WTC11 (cell line): ENCODE measurements around the gene BRI3. TPM values are rescaled to one million over a fixed set of nuclear protein-coding genes. Genes with fewer than 3 reads are reported as not detected.

Experiments used
- ATAC-seq: fragments of 200-7000 bp; cut with Tn5 transposase; 2 replicates; pipeline ENCODE4 v1.10.0; 2021; ENCODE audit warnings: mild to moderate bottlenecking, moderate library complexity
- CTCF ChIA-PET: fragments of 300-600 bp; sonication (Branson Sonifier 250); formaldehyde crosslinking; loops from one replicate; lab custom pipeline; 2021; ENCODE audit warnings: antibody characterized with exemption; lab: Charles Lee
- POLR2A ChIA-PET: fragments of 350-600 bp; sonication (Branson Sonifier 250); formaldehyde crosslinking; loops from one replicate; lab custom pipeline; 2021; ENCODE audit warnings: antibody characterized with exemption; lab: Charles Lee
- DNase-seq: peaks from one replicate; pipeline ENCODE4 v3.0.0; 2021; ENCODE audit warnings: low spot score
- H3K27ac Mint-ChIP-seq: 2 replicates; pipeline ENCODE4 v1.8.0; 2021; ENCODE audit warnings: mixed read lengths
- H3K27me3 Mint-ChIP-seq: 2 replicates; pipeline ENCODE4 v1.8.0; 2021; ENCODE audit warnings: low read depth, mild to moderate bottlenecking, moderate library complexity, mixed read lengths
- H3K36me3 Mint-ChIP-seq: 2 replicates; pipeline ENCODE4 v1.8.0; 2021; ENCODE audit warnings: mixed read lengths
- H3K4me1 Mint-ChIP-seq: 2 replicates; pipeline ENCODE4 v1.8.0; 2022; ENCODE audit warnings: mixed read lengths
- H3K4me3 Mint-ChIP-seq: 2 replicates; pipeline ENCODE4 v1.8.0; 2021; ENCODE audit warnings: mild to moderate bottlenecking, moderate library complexity, mixed read lengths
- H3K9me3 Mint-ChIP-seq: 2 replicates; pipeline ENCODE4 v1.8.0; 2021; ENCODE audit warnings: mixed read lengths
- ATF3 ChIP-seq: sonication (generic); formaldehyde crosslinking; conservative IDR thresholded peaks from 2 replicates; pipeline ENCODE4 v1.8.1; 2022; ENCODE audit warnings: mild to moderate bottlenecking, missing genetic modification reagents
- ATF6 ChIP-seq: sonication (generic); formaldehyde crosslinking; IDR thresholded peaks from 2 replicates; pipeline ENCODE4 v1.8.1; 2023; ENCODE audit warnings: mild to moderate bottlenecking, missing genetic modification reagents
- CBFB ChIP-seq: sonication (generic); formaldehyde crosslinking; IDR thresholded peaks from 2 replicates; pipeline ENCODE4 v1.8.1; 2022; ENCODE audit warnings: mild to moderate bottlenecking, low read depth, missing genetic modification reagents
- CTCF ChIP-seq: fragments of 200-600 bp; IDR thresholded peaks from 2 replicates; pipeline ENCODE4 v1.8.0; 2022; ENCODE audit warnings: antibody characterized with exemption
- E2F4 ChIP-seq: sonication (generic); formaldehyde crosslinking; IDR thresholded peaks from 2 replicates; pipeline ENCODE4 v1.8.1; 2022; ENCODE audit warnings: low read depth, mild to moderate bottlenecking, moderate library complexity, missing genetic modification reagents, borderline replicate concordance
- EMX1 ChIP-seq: fragments of 250-450 bp; sonication (Bioruptor Pico); IDR thresholded peaks from 2 replicates; pipeline ENCODE4 v1.8.0; 2021; ENCODE audit warnings: mild to moderate bottlenecking
- FOXP4 ChIP-seq: sonication (generic); formaldehyde crosslinking; IDR thresholded peaks from 2 replicates; pipeline ENCODE4 v1.8.0; 2022; ENCODE audit warnings: mild to moderate bottlenecking, missing genetic modification reagents
- GABPB1 ChIP-seq: sonication (generic); formaldehyde crosslinking; IDR thresholded peaks from 2 replicates; pipeline ENCODE4 v1.8.1; 2023; ENCODE audit warnings: mild to moderate bottlenecking, missing genetic modification reagents
- IRF2 ChIP-seq: sonication (generic); formaldehyde crosslinking; IDR thresholded peaks from 2 replicates; pipeline ENCODE4 v1.8.0; 2022; ENCODE audit warnings: low read depth, missing genetic modification reagents, borderline replicate concordance
- KAT7 ChIP-seq: sonication (generic); formaldehyde crosslinking; IDR thresholded peaks from 2 replicates; pipeline ENCODE4 v1.8.1; 2023; ENCODE audit warnings: missing genetic modification reagents, mild to moderate bottlenecking, borderline replicate concordance
- MYBL2 ChIP-seq: sonication (generic); formaldehyde crosslinking; IDR thresholded peaks from 2 replicates; pipeline ENCODE4 v1.8.1; 2023; ENCODE audit warnings: mild to moderate bottlenecking, moderate library complexity, missing genetic modification reagents
- TCF7 ChIP-seq: sonication (generic); formaldehyde crosslinking; IDR thresholded peaks from 2 replicates; pipeline ENCODE4 v1.8.0; 2022; ENCODE audit warnings: mild to moderate bottlenecking, low read depth, missing genetic modification reagents, moderate library complexity
- TEAD1 ChIP-seq: sonication (generic); formaldehyde crosslinking; IDR thresholded peaks from 2 replicates; pipeline ENCODE4 v1.8.0; 2022; ENCODE audit warnings: mild to moderate bottlenecking, missing genetic modification reagents
- ZNF232 ChIP-seq: sonication (generic); formaldehyde crosslinking; IDR thresholded peaks from 2 replicates; pipeline ENCODE4 v1.8.0; 2022; ENCODE audit warnings: mild to moderate bottlenecking, missing genetic modification reagents
- ZNF263 ChIP-seq: sonication (generic); formaldehyde crosslinking; IDR thresholded peaks from 2 replicates; pipeline ENCODE4 v1.8.1; 2022; ENCODE audit warnings: low read depth, mild to moderate bottlenecking, moderate library complexity, missing genetic modification reagents
- ZNF281 ChIP-seq: sonication (generic); formaldehyde crosslinking; IDR thresholded peaks from 2 replicates; pipeline ENCODE4 v1.8.0; 2023; ENCODE audit warnings: mild to moderate bottlenecking, missing genetic modification reagents
- ZNF396 ChIP-seq: fragments of 250-450 bp; sonication (Bioruptor Pico); IDR thresholded peaks from 2 replicates; pipeline ENCODE4 v1.8.0; 2021; ENCODE audit warnings: mild to moderate bottlenecking, moderate library complexity, borderline replicate concordance
- ZNF423 ChIP-seq: fragments of 250-450 bp; sonication (Bioruptor Pico); IDR thresholded peaks from 2 replicates; pipeline ENCODE4 v2.1.2; 2022; ENCODE audit warnings: mild to moderate bottlenecking, moderate library complexity
- ZNF512 ChIP-seq: sonication (generic); formaldehyde crosslinking; IDR thresholded peaks from 2 replicates; pipeline ENCODE4 v1.8.1; 2022; ENCODE audit warnings: missing genetic modification reagents, borderline replicate concordance
- ZNF671 ChIP-seq: fragments of 250-450 bp; sonication (Bioruptor Pico); IDR thresholded peaks from 2 replicates; pipeline ENCODE4 v1.8.0; 2021; ENCODE audit warnings: mild to moderate bottlenecking
- total RNA-seq: library from RNA; stranded (reverse); gene quantifications from 3 replicates; pipeline ENCODE4 v1.2.3, GENCODE V29; 2021

The BRI3 gene
- total RNA-seq, 1 experiment from 2014 or later = 112 TPM

GRCh38 chr7:98305951-98306535 lies 24.6 kb downstream of the BRI3 start (continued):
- TF ChIP-seq ATF6 (CRISPR knock-in tag) (no peak), ZNF671 (CRISPR knock-in tag) (no peak), EMX1 (CRISPR knock-in tag) (no peak), ATF3 (CRISPR knock-in tag) (no peak), CTCF (no peak), E2F4 (no peak), CBFB (CRISPR knock-in tag) (no peak), FOXP4 (CRISPR knock-in tag) (no peak)

- ATAC-seq (no peak), DNase-seq (no peak)
- Mint-ChIP-seq H3K4me1 (peaks cover 11% of the 10 kb centered on the region), H3K27ac (no peak overlapping the region), H3K36me3 (peaks cover 69% of the 10 kb centered on the region), H3K27me3 (peaks cover 2% of the 10 kb centered on the region; the same call in 1 of the 2 replicates), H3K4me3 (no peak overlapping the region), H3K9me3 (no peaks in the 10 kb centered on the region)
- ChIA-PET CTCF (no interaction called here), POLR2A (no interaction called here)
- TF ChIP-seq TCF7 (CRISPR knock-in tag) (no peak), ZNF232 (CRISPR knock-in tag) (no peak), TEAD1 (CRISPR knock-in tag) (no peak), KAT7 (no peak), MYBL2 (CRISPR knock-in tag) (no peak), EMX1 (CRISPR knock-in tag) (no peak), ZNF263 (no peak), CTCF (no peak), ZNF396 (CRISPR knock-in tag) (no peak), IRF2 (no peak), ZNF281 (CRISPR knock-in tag) (no peak), ZNF423 (CRISPR knock-in tag) (no peak), ZNF512 (CRISPR knock-in tag) (no peak), ZNF671 (CRISPR knock-in tag) (no peak), GABPB1 (CRISPR knock-in tag) (no peak)
Observed at GRCh38 chr7:98307971-98308466, 26.5 kb downstream of the BRI3 start.
